ENCODE data around the gene SNX19. TPM values are rescaled to one million over a fixed set of nuclear protein-coding genes. Genes with fewer than 3 reads are reported as not detected.
A peak's percentile ranks its signal among the peaks of the same experiment; 100 is the strongest.

Gene SNX19
- polyA plus RNA-seq, 1 of the 3 experiments (the other 2 are of a cell fraction): 16.6 TPM

DNA sequence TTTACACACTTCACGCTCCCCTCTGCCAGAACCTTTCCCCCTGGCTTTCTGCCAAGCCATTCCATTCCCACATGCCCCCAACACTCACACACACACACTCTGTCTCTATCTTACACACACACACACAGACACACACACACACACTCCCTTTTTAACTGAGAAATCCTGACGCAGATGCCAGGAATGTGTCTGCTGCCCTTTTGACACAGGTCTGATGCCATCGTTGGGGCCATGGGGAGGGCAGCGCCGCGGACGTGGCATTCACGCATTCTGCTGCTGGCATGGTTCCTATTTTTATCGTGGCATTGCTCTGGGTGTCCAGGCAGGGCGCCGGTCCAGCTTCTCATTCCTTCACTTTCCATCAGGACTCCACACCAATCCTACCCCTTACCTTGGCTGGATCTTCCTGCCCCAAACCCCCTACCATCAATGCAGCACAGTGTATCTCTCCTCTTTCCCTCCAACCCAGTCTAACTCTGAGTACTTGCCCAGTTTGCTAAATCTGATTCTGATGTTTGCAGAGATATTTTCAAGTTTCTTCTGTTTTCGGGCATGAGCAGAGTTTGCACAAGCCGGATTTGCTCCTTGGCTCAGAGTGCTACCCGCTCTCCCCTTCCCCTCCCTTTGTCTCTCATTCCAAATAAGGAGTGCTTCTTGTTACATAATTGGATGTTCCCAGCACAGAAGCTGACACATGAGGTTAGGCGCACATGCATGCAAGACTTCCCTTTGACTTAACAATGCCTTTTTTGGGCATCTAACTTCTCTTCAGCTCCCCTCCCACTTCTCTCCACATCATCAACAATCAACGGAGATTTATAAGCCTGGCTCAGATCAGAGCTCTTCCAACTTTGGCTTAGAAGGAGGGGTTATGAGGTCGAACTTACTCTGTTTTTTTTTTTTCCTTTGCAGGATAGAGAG, 18.8 kb downstream of the SNX19 start:
- Histone ChIP-seq H3K4me2 (0 out of 2 replicates have a peak overlapping the region, but pooled peaks have one; percentile 16), H3K9me2 (no peaks in the 10 kb centered on the region), H3K9ac (no peak overlapping the region), H3K4me1 (ENCODE audit: control insufficient read depth in 1 of 2, insufficient read depth in 2 of 2, low read depth in 1 of 2, low read length in 1 of 2) (no peaks in the 10 kb centered on the region; a peak in 1 of 4 replicates), H3K27me3 (ENCODE audit: insufficient read depth) (no peaks in the 10 kb centered on the region), H3K4me3 (ENCODE audit: low read depth in 2 of 2, low read length in 1 of 2) (no peak overlapping the region), H3K79me2 (ENCODE audit: insufficient read depth) (peaks cover 3% of the 10 kb centered on the region; the same call in 1 of the 2 replicates), H2AFZ (ENCODE audit: low read depth) (no peak overlapping the region), H4K20me1 (ENCODE audit: insufficient read depth) (peaks cover 3% of the 10 kb centered on the region; the same call in 1 of the 2 replicates), H3K9me3 (no peaks in the 10 kb centered on the region), H3K36me3 (replicated peaks in 1 of 2; ENCODE audit: control insufficient read depth in 1 of 2, insufficient read depth in 2 of 2, low read length in 1 of 2) (peaks cover 67 to 88% of the 10 kb centered on the region in 2 experiments), H3K27ac (ENCODE audit: low read depth in 2 of 2, low read length in 1 of 2) (peak overlapping the region; percentile 4 to 59; a peak in 3 of 4 replicates), H3F3A (replicated peaks; ENCODE audit: insufficient read depth) (no peaks in the 10 kb centered on the region)
- WGBS (ENCODE audit: low lambda C conversion rate): 61% methylated on average over 17 of the region's 17 CpGs
- ChIA-PET POLR2A (no interaction called here), CTCF (interaction anchor here (1.0 to 4.1 kb wide), 5 partner anchors 18 to 466 kb away, joined by 3 to 45 read pairs (median 17); partner anchors contain the start of gene SNX19)
- TF ChIP-seq TCF12 (IDR thresholded peaks at IDR 0.05) (peak; percentile 47; the same call in 1 of the 2 replicates), FOXJ3 (CRISPR knock-in tag; IDR thresholded peaks at IDR 0.05) (no peak), RAD21 (IDR thresholded peaks at IDR 0.05; ENCODE audit: low read length) (no peak), CHD2 (IDR thresholded peaks at IDR 0.05; ENCODE audit: low read length, partially characterized antibody) (no peak), NFIC (IDR thresholded peaks at IDR 0.05; ENCODE audit: borderline replicate concordance) (peak; percentile 71), SMC3 (IDR thresholded peaks at IDR 0.05; ENCODE audit: low read depth, low read length) (no peak), EZH2phosphoT487 (IDR thresholded peaks at IDR 0.05; ENCODE audit: borderline replicate concordance, low read depth) (no peak), TEAD4 (IDR thresholded peaks at IDR 0.05; ENCODE audit: borderline replicate concordance, insufficient read depth) (0 out of 2 replicates have a peak, but pooled peaks have one; percentile 48), POLR2AphosphoS5 (IDR thresholded peaks at IDR 0.05; ENCODE audit: low read depth, low read length) (no peak), TAF1 (IDR thresholded peaks at IDR 0.05; ENCODE audit: borderline replicate concordance, low read depth, low read length) (no peak), RXRA (IDR thresholded peaks at IDR 0.05; ENCODE audit: borderline replicate concordance, low read depth) (peak; percentile 99), MAX (IDR thresholded peaks at IDR 0.05; ENCODE audit: low read depth) (no peak), EP300 (IDR thresholded peaks at IDR 0.05; ENCODE audit: borderline replicate concordance in 1 of 2, low read depth in 1 of 2, low read length in 1 of 2) (peak in 1 of 2 experiments; percentile 53; a peak in 1 of 4 replicates), MXI1 (IDR thresholded peaks at IDR 0.05; ENCODE audit: low read depth, low read length) (no peak), FOSL2 (IDR thresholded peaks at IDR 0.05; ENCODE audit: borderline replicate concordance, low read depth) (peak; percentile 43; the same call in 1 of the 2 replicates), RCOR1 (IDR thresholded peaks at IDR 0.05; ENCODE audit: low read length) (no peak), JUND (IDR thresholded peaks at IDR 0.05) (peak; percentile 36; the same call in 1 of the 2 replicates)
- TF ChIP-seq, protein P1, sequence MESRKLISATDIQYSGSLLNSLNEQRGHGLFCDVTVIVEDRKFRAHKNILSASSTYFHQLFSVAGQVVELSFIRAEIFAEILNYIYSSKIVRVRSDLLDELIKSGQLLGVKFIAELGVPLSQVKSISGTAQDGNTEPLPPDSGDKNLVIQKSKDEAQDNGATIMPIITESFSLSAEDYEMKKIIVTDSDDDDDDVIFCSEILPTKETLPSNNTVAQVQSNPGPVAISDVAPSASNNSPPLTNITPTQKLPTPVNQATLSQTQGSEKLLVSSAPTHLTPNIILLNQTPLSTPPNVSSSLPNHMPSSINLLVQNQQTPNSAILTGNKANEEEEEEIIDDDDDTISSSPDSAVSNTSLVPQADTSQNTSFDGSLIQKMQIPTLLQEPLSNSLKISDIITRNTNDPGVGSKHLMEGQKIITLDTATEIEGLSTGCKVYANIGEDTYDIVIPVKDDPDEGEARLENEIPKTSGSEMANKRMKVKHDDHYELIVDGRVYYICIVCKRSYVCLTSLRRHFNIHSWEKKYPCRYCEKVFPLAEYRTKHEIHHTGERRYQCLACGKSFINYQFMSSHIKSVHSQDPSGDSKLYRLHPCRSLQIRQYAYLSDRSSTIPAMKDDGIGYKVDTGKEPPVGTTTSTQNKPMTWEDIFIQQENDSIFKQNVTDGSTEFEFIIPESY (IDR thresholded peaks at IDR 0.05; ENCODE audit: borderline replicate concordance, low read depth): 0 out of 2 replicates have a peak, but pooled peaks have one; percentile 26
- TF ChIP-seq, protein P2, sequence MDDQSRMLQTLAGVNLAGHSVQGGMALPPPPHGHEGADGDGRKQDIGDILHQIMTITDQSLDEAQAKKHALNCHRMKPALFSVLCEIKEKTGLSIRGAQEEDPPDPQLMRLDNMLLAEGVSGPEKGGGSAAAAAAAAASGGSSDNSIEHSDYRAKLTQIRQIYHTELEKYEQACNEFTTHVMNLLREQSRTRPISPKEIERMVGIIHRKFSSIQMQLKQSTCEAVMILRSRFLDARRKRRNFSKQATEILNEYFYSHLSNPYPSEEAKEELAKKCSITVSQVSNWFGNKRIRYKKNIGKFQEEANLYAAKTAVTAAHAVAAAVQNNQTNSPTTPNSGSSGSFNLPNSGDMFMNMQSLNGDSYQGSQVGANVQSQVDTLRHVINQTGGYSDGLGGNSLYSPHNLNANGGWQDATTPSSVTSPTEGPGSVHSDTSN (IDR thresholded peaks at IDR 0.05): 0 out of 2 replicates have a peak, but pooled peaks have one; percentile 25
- no peak for DNase-seq

Measured in SK-N-SH (cell line).